ENCODE results near the gene C10orf88.
"Not testable (repeated sequence)": the region's sequence is repeated elsewhere in the genome, so short reads cannot be mapped to it uniquely, and the experiment has no call there.

The C10orf88 gene

DNA sequence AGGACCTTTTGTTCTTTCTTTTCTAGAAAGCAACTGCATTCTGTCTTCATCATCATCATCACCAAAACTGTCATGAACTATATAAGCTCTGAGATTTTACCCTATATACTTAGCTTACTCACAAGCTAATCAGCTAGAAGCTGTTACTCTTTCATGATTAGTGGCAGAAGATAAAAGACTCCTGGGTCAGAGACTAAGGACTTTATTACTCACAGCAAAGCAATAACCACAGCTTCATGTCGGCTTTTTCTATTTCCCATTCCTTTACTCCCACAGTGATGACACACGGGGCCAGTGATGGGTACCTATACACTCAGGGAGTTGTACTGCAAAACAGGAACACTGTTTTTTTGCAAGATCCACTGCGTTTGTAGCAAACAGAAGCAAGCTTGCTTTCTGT is 8.4 kb upstream of the C10orf88 start:
- DNase-seq (ENCODE audit: low read depth): no peak

DNA sequence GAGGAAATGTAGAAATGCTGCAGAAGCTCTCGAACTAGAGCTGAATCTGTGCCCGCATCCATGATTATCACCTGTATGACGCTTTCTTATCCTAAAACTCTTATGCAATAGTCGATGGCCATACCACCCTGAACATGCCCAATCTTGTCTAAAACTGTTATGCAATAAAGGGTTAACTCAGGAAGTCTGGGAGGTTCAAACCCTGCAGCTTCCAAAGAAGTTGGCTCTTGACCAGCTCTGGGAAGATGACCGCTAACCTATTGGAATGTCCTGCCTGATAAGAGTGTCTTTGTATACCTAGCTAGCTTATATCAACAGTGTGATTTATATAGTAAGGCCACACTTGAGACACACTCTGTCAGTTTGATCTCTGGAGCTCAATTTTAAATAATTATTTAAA is 3.4 kb upstream of the C10orf88 start:
- DNase-seq (ENCODE audit: low read depth): no peak

DNA sequence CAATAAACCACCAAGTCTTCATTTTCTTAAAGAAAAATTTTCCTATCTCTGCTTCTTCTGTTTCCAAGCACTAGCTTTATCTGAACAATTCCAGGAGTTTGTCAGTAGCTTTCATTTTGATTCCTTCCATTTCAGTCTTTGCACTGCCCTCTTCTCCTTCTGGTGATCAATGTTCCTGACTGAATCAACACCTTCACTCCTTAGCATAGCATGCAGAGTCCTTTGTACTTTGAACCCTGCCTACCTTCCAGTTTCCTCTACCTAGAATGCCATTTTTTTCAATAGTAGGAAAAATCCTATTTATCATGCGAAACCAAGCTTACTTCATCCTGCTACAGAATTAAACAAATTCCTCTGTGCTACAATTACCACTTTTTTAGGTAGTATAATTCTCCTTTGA is 1.9 kb upstream of the C10orf88 start:
- no peak for DNase-seq (ENCODE audit: low read depth)

DNA sequence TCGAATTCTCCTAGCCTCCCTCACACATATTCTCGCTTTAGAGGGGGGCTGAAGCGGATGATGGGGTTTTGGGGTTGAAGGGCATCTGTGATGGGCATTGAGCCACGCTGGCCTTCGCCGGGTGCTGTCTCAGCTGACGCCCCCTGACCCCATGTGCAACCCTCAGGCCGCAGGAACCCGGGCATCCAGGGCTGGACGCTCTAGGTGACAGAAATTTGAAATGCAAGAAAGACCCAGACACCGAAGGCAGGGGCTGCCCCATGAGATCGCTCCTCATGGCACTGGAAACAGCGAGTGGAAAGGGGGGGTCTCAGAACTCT is 664 bp upstream of the C10orf88 start:
- DNase-seq (ENCODE audit: low read depth): no peak

DNA sequence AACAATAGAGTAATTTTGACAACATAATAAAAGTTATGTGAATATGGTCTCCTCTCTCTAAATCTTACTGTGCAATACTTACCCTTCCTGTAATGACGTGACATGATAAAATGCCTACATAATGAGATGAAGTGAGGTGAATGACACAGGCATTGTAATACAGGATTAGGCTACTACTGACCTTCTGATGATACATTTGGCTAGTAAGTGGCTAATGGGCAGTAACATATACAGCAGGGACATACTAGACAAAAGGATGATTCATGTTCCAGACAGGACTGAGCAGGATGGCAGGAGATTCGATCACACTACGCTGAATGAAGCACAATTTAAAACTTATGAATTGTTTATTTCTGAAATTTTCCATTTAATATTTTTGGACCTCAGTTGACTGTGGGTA is 4.7 kb downstream of the C10orf88 start:
- no peak for DNase-seq (ENCODE audit: low read depth)

DNA sequence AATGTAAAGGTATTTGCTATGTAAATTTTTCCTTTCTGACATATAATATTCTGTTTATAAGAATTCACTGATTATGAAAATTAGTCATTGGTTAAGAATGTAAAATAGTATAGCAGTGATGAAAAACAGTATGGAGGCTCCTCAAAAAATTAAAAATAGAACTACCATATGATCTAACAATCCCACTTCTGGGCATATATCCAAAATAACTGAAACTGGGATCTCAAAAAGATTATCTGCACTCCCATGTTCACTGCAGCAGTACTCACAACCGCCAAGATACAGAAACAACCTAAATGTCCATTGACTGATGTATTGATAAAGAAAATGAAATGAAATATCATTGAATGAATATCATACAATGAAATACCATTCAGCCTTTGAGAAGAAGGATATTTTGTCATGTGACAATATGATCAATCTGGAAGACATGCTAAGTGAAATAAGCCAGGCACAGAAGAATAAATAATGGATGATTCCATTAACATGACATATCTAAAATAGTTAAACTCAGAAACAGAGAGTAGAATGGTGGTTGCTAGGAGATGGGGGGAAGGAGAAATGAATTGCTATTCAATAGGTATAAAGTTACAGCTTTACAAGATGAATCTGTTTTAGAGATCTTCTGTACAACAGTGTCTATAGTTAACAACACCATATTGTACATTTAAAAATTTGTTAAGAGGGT is 14.0 kb downstream of the C10orf88 start:
- no peak for DNase-seq (ENCODE audit: low read depth)

DNA sequence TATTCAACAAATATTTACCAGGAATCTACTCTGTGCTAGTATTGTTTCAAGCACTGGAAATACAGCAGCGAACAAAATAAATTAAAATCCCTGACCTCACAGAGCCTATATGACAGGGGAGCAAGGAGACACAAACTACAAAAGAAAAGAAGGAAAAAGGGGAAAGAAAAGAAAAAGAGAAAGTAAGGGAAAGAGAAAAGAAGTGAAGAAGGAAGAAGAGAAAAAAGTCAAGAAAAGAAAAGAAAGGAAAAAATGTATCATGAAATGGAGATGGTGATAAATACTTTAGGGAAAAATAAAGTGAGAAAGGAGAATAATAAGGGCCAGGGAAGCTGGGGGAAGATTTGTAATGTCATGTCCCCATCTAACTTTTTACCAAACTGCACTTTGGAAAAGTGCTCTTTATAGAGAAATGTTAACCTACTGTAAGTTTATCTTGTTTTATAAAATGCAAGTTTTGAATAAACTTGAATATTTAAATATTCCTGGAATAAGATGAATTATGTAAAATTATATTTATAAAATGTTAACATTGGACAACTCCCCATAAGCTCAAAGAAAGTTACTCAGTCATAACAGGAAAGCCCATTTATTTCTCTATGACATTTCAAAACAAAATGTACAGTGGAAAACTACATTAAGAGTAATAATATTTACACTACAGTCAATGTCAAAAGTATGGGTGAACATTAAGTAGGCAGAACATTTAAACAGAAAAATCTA is 14.7 kb downstream of the C10orf88 start:
- DNase-seq (ENCODE audit: low read depth): no peak

DNA sequence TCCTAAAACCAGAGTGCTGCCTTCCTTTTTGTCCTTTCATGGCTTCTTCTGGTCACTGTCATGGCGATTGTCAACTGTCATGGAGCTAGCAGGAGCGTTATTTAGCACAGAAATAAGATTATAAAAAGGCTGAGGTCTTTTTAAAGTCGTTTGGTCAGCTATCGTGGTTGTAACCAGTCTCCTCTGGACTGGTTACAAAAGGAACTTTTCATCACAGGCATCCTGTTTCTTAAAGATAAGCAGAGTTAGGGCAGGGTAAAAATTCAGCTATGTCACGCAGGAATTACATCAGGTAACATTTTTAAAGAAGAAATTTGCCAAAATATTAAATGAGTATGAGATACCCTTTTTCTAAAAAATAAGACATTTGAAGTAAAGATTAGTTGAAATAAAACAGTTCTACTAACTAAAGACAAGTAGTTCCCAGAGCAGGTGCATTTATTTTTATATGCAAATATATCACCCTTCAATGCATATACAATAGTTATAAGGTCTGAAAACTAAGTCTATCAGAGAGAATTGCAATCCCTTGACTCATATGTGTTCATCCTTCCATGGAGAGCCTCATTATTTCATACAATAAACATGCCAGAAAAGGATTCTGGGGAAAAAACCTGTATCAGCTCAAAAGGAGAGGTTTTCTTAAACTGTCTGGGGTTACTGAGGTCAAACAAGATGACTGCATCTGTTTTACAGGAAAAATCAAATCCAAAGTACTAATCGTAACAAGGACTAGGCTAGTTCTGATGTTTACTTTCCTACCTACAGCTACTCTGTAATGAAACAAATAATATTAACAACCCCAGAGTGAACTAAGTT is 22.7 kb downstream of the C10orf88 start:
- DNase-seq (ENCODE audit: low read depth): no peak

DNA sequence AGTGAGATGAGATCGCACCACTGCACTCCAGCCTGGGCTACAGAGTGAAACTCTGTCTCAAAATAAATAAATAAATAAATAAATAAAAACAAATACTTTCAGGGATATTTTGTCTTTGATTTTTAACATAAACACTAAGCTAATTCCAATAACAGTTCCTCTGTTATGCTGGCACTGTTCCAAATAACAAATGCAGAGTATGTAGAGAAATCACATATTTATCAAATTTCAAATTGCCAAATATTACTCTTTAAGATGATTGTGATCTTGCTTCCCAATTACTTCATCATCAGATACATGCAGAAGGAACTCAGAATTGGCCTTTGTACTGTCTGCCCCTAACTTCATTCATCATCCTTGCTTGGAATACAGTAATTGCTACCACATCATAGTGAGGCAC is 23.9 kb downstream of the C10orf88 start:
- DNase-seq (ENCODE audit: low read depth): no peak

DNA sequence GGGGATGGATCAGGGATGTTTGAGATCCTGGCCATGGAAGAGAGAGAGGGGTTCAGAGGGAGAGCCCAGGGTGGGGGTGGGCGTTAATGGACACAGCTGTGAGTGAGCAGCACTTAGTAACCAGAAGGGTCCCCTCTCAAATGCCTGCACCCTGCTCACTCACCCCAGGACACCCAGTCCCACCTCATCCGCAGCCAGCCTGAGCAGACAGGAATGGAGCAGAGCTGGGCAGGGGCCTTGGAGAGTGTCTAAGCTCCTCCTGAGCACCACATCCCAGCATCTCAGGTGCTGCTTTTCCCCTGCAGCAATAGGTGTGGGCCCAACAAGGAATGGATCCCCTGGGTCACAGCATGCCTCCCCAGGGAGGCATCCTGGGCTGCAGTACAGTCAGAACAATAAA is 38.3 kb downstream of the C10orf88 start:
- no peak for DNase-seq (ENCODE audit: low read depth)

DNA sequence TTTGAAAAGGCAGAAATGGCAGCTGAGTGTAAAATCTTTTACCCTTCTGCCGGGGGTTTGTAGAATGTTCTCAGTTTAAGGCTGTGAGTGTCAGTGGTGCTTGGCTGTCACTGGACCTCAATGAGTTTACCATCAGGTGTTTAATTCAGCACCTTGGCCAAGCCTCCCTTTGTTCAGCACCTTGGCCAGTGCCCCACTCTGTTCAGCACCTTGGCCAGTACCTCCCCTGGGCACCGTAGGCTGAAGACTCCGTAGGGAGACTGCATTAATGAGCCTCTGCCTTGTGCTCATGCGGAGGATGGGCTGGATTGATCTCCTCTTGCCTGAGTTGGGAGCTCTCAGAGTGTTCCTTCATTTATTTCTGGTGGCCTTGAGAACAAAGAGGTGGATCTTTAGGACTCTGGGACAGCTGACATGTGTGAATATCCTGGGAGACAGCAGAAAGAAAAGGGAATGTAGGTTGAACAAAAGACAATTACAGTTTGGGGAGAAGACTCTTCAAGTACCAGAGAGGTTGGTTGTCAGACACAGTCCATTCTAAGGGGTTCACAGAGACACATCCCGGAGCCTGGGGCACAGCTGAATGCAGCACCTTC is 42.0 kb downstream of the C10orf88 start:
- no peak for DNase-seq (ENCODE audit: low read depth)

DNA sequence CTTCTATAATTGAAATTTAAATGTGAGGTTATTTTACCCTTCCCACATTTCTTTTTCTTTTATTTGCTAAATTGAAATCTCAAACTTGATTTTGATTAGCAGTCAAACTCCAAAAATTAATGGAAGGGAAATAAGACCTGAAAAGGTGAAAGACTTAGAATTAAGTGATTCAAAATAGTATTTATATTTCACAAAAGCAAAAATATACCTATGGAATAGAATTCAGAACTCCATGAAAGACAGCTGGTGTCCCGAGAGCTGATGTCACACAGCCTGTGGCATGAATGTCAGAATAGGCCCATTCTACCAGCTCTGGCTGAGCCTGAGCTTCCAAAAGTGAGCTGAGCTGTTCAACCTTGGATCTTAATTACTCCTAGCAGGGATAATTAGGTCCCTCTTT is 43.7 kb downstream of the C10orf88 start, which contains the start of gene FAM24A:
TSS of gene FAM24A (plus strand) at position 301 of the 400 bp plus-strand sequence. CDS start 1,025 bp downstream, outside the sequence.
- DNase-seq (ENCODE audit: low read depth): no peak

DNA sequence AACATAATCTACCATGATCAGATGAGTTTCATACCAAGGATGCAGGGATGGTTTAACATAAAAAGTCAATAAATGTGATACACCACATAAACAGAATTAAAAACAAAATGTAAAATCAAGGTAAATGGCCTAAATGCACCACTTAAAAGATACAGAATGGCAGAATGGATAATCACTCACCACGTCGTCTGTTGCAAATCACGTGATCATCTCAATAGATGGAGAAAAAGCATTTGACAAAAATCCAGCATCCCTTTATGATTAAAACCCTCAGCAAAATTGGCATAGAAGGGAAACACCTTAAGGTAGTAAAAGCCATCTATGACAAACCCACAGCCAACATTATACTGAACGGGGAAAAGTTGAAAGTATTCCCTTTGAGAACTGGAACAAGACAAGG is 50.2 kb downstream of the C10orf88 start:
- not testable (repeated sequence) for DNase-seq (ENCODE audit: low read depth)

DNA sequence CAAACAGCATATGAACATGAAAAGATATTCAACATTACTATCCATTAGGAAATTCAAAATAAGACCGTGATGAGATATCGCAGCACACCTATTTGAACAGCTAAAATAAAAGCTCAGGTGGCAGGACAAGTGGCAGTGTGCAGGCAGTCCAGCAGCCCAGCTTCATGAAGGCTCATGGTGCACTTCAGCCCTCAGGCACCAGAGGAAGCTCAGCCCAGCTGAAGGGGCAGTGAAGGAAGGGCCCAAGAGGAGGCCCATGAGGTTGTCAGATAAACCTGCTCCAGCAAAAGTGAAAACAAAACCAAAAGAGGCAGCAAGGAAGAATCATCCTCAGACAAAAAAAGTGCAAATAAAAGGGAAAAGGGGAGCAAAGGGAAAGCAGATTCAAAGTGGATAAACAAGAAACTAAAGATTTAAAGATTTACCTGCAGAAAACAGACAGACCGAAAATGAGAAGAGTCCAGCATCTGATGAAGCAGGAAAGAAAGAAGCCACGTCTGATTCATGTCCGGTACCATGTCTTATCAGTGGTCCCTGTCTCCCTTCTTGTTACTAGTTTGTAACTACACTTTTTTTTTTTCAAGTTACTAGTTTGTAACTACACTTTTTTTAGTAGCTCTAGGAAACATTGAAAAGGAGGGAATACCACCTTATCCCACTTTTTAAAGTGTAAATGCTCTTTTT is 59.6 kb downstream of the C10orf88 start:
- DNase-seq (ENCODE audit: low read depth): no peak

DNA sequence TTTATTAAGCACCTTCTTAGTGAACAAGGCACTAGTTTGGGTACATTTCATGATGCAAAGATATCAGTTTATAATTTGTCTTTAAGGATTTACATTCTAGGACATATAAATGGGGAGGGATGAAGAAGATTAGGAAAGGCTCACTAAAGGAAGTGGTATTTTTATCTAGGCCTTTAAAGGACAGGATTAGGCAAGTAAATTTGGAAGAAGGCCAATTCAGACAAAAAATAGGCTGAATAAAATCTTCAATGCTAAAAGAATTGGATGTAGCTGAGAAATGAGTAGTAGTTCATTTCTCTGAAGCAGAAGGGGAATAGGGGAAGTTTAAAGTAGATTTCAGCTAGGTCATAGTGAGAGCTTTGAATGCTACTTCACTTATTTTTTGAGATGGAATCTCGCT is 69.9 kb downstream of the C10orf88 start:
- DNase-seq (ENCODE audit: low read depth): no peak

DNA sequence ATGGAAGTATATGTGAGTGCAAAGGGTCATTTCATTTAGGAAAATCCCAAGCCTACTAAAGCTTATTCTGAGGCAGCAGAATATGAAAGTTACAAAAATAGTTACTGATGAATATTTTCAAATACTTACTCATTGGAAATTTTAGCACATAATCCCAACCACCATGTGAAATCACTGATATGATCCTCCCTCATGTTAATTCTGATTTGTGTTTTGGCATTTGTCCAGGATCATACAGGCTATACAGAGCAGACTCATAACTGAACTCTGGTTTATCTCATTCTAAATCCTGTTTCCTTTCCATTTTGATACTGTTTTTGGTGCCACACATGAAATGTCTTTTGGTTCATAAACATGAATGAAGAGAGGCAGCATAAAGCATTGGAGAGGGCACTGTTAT is 71.3 kb downstream of the C10orf88 start:
- DNase-seq (ENCODE audit: low read depth): no peak

Data from T-helper 22 cell (primary cell).